A673 (cell line): ENCODE measurements around the gene CCDC201. TPM values are rescaled to one million over a fixed set of nuclear protein-coding genes. Genes with fewer than 3 reads are reported as not detected.

ENCODE experiments used
- BruUV-seq: library from RNA; stranded (reverse); fragments of 400-500 nt; replicated peaks from 2 replicates; lab custom pipeline; 2021; lab: Mats Ljungman, UMichigan
- CTCF ChIA-PET: fragments of 300-600 bp; sonication (Branson Sonifier 250); formaldehyde crosslinking; loops from one replicate; lab custom pipeline; 2022; ENCODE audit warnings: antibody characterized with exemption; lab: Charles Lee
- POLR2A ChIA-PET: fragments of 300-600 bp; sonication (Branson Sonifier 250); formaldehyde crosslinking; loops from one replicate; lab custom pipeline; 2022; ENCODE audit warnings: antibody characterized with exemption; ENCODE audit not compliant: low non-redundant PET; lab: Charles Lee
- DNase-seq: peaks from one replicate; pipeline ENCODE4 v3.0.0-alpha.2; 2015; ENCODE audit warnings: low spot score
- H3K27ac ChIP-seq: fragments of 200-600 bp; sonication (generic); 2 replicates; pipeline ENCODE4 v1.5.1; 2016; ENCODE audit warnings: mixed run types, low read depth, mild to moderate bottlenecking, mixed read lengths, antibody characterized with exemption, low read length; ENCODE audit not compliant: poor library complexity, severe bottlenecking
- H3K27me3 ChIP-seq: fragments of 200-600 bp; sonication (generic); replicated peaks from 2 replicates; pipeline ENCODE4 v1.6.1; 2017; ENCODE audit warnings: mixed run types, low read depth, mild to moderate bottlenecking, mixed read lengths, antibody characterized with exemption, low read length; ENCODE audit not compliant: insufficient read depth, poor library complexity
- H3K36me3 ChIP-seq: fragments of 200-600 bp; sonication (generic); 2 replicates; pipeline ENCODE4 v1.6.1; 2016; ENCODE audit warnings: mixed run types, mild to moderate bottlenecking, mixed read lengths, antibody characterized with exemption, low read length; ENCODE audit not compliant: insufficient read depth, poor library complexity, severe bottlenecking
- H3K4me1 ChIP-seq: fragments of 200-600 bp; sonication (generic); 2 replicates; pipeline ENCODE4 v1.6.1; 2017; ENCODE audit warnings: mixed run types, mild to moderate bottlenecking, mixed read lengths, antibody characterized with exemption, low read length; ENCODE audit not compliant: insufficient read depth, poor library complexity, severe bottlenecking
- H3K4me3 ChIP-seq: fragments of 200-600 bp; sonication (generic); 2 replicates; pipeline ENCODE4 v1.5.1; 2016; ENCODE audit warnings: low read depth, mixed run types, mild to moderate bottlenecking, mixed read lengths, low read length; ENCODE audit not compliant: poor library complexity, severe bottlenecking
- H3K9me3 ChIP-seq: fragments of 200-600 bp; sonication (generic); 2 replicates; pipeline ENCODE4 v1.6.1; 2016; ENCODE audit warnings: mixed run types, low read depth, mild to moderate bottlenecking, mixed read lengths, antibody characterized with exemption, low read length; ENCODE audit not compliant: poor library complexity, severe bottlenecking
- CTCF ChIP-seq: fragments of 300-800, 200-600 bp; sonication (generic); conservative IDR thresholded peaks from 2 replicates; pipeline ENCODE4 v1.5.1; 2017; ENCODE audit warnings: low read depth, mild to moderate bottlenecking, antibody characterized with exemption, low read length, moderate library complexity, mixed read lengths
- EZH2 ChIP-seq: fragments of 200-600 bp; sonication (generic); IDR thresholded peaks from 2 replicates; pipeline ENCODE4 v1.6.1; 2017; ENCODE audit warnings: borderline replicate concordance, low read depth, mild to moderate bottlenecking, mixed read lengths, antibody characterized with exemption, low read length; ENCODE audit not compliant: poor library complexity, severe bottlenecking
- intact Hi-C: fragments of 100-400 bp; cut with micrococcal nuclease; formaldehyde crosslinking; loops from one replicate; pipeline ENCODE4 v1.10.0; 2022; ENCODE audit not compliant: unreplicated experiment
- total RNA-seq: library from RNA; stranded (reverse); gene quantifications from 2 replicates; pipeline ENCODE4 v1.2.3, GENCODE V29; 2021

Gene CCDC201
- total RNA-seq, 1 experiment from 2014 or later, result not detected

GRCh38 chr7:45897042-45897690 lies 24.3 kb upstream of the CCDC201 start:
- TF ChIP-seq CTCF, result no peak
- no peak for TF ChIP-seq EZH2
- no peaks in the 10 kb centered on the region for H3K36me3 ChIP-seq
- intact Hi-C loops, result no loop called here
- ChIA-PET POLR2A (no interaction called here), CTCF (no interaction called here)
- H3K27ac ChIP-seq, result no peak overlapping the region
- no peak overlapping the region for H3K4me3 ChIP-seq
- no peaks in the 10 kb centered on the region for H3K9me3 ChIP-seq
- BruUV-seq, result no TSS peak
- no peaks in the 10 kb centered on the region for H3K4me1 ChIP-seq
- no peak for DNase-seq
- peaks cover 14% of the 10 kb centered on the region for H3K27me3 ChIP-seq

DNA sequence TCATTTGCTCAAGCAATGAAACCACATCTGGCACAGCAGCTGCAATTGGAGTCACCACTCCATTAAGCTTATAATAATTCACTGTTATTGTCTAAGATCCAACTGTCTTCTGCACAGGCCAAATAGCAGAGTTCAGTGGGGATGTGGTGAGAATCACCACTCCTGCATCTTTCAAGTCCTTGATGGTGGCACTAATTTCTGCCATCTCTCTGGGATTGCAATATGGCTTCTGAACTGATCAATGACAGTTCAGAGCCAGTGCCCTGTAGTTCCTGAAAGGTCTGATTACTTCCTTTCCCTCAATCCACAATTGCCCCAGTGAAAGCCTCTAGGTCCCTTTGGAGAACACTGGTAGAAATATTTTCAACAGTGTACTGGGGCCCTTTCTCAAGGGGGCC lies 21.8 kb upstream of the CCDC201 start:
- TF ChIP-seq CTCF (no peak), EZH2 (no peak)
- intact Hi-C loops, result no loop called here
- CTCF ChIA-PET, result no interaction called here

GRCh38 chr7:45893996-45894664 lies 21.2 kb upstream of the CCDC201 start:
- CTCF ChIA-PET, result no interaction called here

More for the DNA sequence above, 21.8 kb upstream of the CCDC201 start:
- peaks cover 19% of the 10 kb centered on the region for H3K27me3 ChIP-seq
- no peaks in the 10 kb centered on the region for H3K36me3 ChIP-seq
- H3K4me3 ChIP-seq, result no peak overlapping the region
- H3K4me1 ChIP-seq, result no peaks in the 10 kb centered on the region
- BruUV-seq, result no TSS peak
- POLR2A ChIA-PET, result no interaction called here
- DNase-seq, result no peak
- no peaks in the 10 kb centered on the region for H3K9me3 ChIP-seq
- H3K27ac ChIP-seq, result no peak overlapping the region

More at GRCh38 chr7:45893996-45894664, 21.2 kb upstream of the CCDC201 start:
- H3K4me1 ChIP-seq, result no peaks in the 10 kb centered on the region
- no peak overlapping the region for H3K27ac ChIP-seq
- BruUV-seq, result no TSS peak
- H3K36me3 ChIP-seq, result no peaks in the 10 kb centered on the region
- DNase-seq, result no peak
- H3K27me3 ChIP-seq, result peaks cover 24% of the 10 kb centered on the region
- intact Hi-C loops, result no loop called here
- no peak for TF ChIP-seq CTCF
- TF ChIP-seq EZH2, result no peak
- POLR2A ChIA-PET, result no interaction called here
- H3K4me3 ChIP-seq, result no peak overlapping the region
- H3K9me3 ChIP-seq, result no peaks in the 10 kb centered on the region
